ENCODE measurements around the gene TIPRL.
"Not testable (repeated sequence)": the region's sequence is repeated elsewhere in the genome, so short reads cannot be mapped to it uniquely, and the experiment has no call there.

TIPRL gene

GRCh38 chr1:168159979-168160378, 18.8 kb upstream of the TIPRL start:
- DNase-seq, result no peak

- DNase-seq, result no peak
These were observed 17.3 kb upstream of the TIPRL start for GRCh38 chr1:168161459-168161858.

DNA sequence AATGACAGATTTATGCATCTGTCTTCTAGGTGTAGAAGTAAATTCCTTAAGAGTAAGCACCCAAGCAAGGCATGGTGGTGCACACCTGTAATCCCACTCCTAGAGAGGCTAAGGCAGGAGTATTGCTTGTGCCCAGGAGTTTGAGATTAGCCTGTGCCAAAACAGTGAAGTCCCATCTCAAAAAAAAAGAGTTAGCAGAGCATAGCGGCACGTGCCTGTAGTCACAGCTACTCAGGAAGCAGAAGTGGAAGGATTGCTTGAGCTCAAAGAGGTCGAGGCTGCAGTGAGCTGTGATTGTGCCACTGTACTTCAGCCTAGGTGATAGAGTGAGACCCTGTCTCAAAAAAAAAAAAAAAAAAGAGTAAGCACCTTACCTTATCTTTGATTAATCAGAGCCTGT, 15.1 kb upstream of the TIPRL start:
- DNase-seq, result no peak

DNA sequence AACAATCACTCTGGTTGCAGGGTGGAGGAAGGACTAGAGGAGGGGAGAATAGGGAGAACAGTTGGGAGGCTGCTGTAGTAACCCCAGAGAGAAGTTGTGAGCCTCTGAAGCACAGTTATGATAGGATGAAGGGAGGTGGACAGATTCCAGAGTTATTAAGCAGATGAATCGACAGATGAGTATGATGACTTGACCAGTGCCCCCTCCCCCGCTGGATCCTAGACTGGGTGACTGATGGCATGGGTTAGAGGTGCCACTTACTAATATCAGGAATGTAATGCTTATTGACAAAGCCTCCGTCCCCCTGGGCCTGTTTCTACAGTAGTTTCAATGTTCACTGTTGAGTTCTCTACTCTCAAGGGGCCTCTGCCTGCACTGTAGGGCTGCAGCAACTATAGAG, 14.0 kb upstream of the TIPRL start:
- DNase-seq, result no peak

DNA sequence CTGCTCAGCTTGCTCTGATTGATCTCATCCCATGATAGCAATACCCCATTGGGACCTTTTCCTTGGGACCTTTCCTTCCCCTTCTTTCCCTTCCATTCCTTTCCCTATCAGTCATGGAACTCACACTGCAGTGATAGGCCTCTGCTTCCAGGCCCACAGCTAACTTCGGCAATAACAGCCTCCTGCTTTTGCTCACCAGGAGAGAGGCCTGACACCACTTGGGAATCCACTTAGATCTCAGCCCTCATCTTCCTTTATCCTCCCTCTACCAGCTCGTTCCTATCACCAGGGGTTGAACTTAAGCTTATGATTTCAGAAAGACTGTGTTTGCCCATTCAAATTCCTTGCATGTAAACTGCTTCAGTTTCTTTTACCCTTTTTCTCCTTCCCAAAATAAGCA, 11.0 kb upstream of the TIPRL start:
- no peak for DNase-seq

GRCh38 chr1:168170564-168171508, 7.9 kb upstream of the TIPRL start:
- DNase-seq, result no peak

- no peak for DNase-seq
These were observed 6.4 kb upstream of the TIPRL start for GRCh38 chr1:168172250-168172915.

DNA sequence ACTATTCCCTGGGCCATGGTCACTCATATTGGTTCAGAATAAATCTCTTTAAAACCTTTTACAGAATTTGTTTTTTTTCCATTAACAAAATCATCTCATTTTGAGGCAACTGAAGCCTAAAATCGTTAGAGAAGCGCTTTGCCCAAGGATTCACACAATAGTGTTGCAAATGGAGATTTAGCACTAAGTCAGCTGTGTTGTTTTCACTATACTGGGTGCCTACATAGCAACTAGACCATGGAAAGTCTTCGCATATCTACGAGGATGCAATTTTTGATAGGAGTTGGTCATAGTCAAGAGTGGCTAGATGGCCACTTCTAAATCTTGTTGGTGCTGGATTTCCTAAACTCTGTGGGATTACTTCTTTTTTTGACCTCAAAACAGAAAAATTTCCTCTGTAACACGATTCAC, 530 bp upstream of the TIPRL start:
- no peak for DNase-seq

DNA sequence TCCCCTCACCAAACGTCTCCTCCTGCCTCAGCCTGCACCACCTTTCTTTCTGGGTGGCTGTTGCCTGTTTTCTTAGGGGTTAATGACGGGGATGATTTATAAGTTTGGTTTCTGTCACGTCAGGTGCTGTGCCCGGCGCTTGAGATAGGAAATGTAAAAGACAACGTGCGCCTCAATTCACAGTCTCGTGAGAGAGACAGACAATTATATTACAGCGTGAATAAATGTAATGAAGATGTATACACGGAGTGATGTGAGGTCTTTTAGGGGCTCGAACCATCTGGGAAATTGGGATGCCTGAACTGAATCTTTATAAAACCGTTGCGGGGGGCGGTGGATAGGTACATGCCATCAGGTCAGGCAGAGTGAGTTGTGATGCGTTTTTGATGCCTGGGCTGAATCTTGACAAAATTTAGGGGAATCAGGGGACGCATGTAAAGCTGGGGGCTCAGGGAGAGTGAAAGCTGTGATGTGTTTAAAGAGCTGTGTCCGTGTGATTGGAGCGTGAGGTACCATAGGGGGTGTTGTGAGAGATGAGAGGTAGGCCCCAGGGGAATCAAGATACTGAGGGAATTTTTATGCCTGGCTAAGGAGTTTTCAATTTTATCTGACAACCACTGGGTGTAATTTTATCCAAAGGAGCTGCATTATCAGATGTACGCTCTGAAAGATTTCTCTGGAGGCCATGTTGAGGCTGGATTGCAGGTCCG, 831 bp downstream of the TIPRL start:
- no peak for DNase-seq

GRCh38 chr1:168180148-168180524, 1.4 kb downstream of the TIPRL start:
- DNase-seq, result no peak

DNA sequence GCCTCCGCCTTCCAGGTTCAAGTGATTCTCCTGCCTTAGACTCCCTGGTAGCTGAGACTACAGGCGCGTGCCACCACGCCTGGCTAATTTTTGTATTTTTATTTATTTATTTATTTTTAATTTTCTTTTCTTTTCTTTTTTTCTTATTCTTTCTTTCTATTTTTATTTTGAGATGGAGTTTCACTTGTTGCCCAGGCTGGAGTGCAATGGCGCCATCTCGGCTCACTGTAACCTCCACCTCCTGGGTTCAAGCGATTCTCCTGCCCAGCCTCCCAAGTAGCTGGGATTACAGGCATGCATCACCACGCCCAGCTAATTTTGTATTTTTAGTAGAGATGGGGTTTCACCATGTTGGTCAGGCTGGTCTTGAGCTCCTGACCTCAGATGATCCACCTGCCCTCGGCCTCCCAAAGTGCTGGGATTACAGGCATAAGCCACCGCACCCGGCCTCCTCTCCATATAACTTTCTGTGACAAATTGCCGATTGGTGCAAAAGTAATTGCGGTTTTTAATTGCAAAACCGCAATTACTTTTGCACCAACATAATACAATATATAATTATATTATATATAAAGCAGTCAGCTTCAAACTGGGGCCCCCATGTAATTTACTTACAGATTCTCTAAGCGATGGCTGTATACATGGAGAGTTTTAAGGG, 2.4 kb downstream of the TIPRL start:
- DNase-seq, result not testable (repeated sequence)

DNA sequence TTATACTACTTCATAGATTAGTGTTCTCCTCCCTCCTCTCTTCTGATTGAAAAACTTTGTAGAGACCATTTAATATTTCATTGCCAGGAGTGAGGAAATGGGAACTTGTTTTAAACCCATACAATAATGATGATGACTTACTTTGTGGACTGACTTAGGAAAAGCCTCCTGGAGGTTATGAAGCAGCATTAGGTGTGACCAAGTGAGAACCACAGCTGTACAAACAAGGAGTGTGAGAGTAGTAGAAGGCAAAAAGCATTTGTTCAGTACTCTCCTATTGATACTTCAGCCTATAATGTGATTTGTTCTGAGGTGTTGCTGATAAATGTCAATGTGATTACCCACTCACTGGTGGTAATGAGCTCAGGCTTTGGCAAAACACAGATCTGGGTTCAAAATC, 8.4 kb downstream of the TIPRL start:
- DNase-seq, result no peak

DNA sequence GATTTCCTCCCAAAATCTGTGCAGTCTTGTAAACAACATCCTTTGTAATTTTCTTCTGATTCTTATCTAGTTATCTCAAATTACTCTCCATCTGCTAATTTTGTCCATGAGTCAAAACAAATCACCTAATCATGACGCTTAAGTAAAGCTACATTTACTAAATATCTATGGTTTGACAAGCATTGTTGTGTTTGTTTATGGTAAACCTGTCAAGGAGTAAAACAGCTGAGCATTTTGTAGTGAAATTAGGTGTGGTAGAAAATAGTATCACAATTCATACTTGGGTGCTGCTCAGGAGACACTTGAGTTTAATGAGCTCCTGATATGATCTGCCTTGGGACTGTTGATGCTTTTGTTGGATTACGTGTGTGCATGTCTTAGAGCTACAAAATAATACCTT, 11.6 kb downstream of the TIPRL start:
- DNase-seq, result no peak

- DNase-seq, result no peak
These were observed 16.7 kb downstream of the TIPRL start for GRCh38 chr1:168195199-168196135.

DNA sequence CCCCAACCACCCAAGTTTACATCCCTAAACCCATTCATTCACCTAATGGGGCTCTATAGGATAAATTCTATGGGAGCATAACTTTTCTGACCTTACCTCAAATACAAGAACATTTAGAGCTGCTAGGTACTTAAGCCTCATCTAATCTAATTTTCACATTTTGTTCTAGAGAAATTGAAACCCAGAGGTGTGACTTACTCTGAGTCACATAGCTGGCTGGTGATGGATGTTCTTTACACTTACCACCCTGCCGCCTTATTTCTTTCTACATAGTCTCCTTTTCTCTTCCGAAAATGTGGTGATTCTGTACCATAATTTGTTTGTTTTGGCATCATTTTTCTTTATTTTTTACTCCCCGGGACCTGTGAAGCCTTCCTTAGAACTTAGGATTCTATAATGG, 20.3 kb downstream of the TIPRL start:
- no peak for DNase-seq

DNA sequence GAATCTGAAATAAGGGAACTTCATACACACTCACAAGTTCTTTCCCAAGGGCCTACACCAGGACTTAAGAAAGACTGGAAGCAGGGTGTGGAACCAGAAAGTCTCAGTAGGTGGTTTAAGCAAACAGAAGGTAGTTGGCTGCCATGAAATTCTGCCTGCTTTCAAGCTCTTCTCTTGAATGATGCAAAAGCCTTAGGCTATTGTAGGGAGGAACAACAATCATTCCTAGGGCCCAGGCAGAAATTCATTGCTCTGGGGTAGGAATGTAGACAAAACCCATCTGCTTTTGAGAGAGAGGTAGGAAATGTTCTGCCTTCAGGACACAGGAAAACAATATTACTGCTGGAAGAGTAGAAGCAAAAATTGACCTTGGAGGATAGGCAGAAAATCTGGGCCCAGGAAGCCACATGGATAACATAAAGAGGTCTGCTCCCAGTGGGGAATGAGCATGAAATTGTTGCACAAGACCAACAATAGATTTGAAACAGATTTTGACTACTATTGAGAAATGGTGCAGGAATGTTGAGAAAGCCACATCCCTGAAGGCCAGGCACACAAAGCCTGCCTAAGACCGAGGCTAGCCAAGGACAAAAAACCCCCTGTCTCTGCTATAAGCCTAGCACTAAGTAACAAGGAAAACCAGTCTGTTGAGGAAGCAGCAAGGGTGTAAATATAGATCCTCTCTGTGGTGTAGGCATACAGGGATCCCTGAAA, 24.3 kb downstream of the TIPRL start:
- DNase-seq, result no peak

DNA sequence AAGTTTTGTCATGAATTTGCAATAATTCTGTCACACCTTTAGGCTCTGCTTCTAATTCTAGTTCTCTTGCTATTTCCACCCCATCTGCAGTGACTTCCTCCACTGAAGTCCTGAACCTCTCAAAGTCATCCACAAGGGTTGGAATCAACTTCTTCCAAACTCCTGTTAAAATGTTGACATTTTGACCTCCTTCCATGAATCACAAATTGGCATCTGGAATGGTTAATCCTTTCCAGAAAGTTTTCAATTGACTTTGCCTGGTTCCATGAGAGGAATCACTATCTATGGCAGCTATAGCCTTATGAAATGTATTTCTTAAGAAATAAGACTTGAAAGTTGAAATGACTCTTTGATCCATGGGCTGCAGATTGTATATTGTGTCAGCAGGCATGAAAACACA, 27.3 kb downstream of the TIPRL start:
- no peak for DNase-seq

- not testable (repeated sequence) for DNase-seq
These were observed 28.9 kb downstream of the TIPRL start for GRCh38 chr1:168207673-168208072.

GRCh38 chr1:168210312-168210711, 31.6 kb downstream of the TIPRL start:
- no peak for DNase-seq

DNA sequence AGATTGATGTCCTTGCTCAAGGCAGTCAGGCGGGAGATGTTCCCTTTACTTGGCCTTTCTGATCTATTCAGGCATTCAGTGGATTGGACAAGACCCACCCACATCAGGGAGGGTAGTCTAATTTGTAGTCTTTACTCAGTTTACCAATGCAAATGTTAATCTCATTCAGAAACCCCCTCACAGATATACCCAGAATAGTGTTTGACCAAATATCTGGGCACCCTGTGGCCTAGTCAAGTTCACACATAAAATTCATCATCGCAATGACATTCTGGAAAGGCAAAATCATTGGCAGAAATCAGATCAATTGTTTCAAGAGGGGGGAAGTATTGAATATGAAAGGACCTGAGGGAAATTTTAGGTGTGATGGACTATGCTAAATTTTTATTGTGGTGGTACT, 34.6 kb downstream of the TIPRL start:
- no peak for DNase-seq

- no peak for DNase-seq
These were observed 37.4 kb downstream of the TIPRL start for GRCh38 chr1:168216171-168216570.

Measured in CD4-positive, alpha-beta T cell treated with Interleukin-6 for 4 hours (primary cell).